HG03175 (cell line): ENCODE results near the gene FREM1.

Experiments used
- ATAC-seq: cut with Tn5 transposase; IDR thresholded peaks from one replicate; pipeline ENCODE4 v1.9.1; 2021; ENCODE audit warnings: mild to moderate bottlenecking, moderate library complexity; ENCODE audit not compliant: unreplicated experiment

The FREM1 gene

DNA sequence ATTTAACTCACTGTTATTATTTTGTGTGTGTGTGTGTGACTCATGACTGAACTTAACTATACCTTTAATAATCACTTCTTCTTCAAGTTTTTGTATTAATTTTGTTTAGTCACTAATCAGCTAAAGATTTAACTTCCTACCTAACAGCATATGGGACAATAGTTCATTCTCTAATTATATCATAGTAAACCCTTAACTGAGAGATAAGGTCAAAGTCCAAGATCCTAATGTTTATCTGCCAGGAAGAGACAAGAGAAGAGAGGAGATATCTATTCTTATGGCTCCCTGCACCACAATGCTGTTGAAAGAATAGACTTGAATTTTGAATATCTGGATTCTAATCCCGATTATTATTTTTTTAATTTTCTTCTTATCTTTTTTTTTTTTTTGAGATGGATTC is 28.1 kb downstream of the FREM1 start:
- no peak for ATAC-seq

DNA sequence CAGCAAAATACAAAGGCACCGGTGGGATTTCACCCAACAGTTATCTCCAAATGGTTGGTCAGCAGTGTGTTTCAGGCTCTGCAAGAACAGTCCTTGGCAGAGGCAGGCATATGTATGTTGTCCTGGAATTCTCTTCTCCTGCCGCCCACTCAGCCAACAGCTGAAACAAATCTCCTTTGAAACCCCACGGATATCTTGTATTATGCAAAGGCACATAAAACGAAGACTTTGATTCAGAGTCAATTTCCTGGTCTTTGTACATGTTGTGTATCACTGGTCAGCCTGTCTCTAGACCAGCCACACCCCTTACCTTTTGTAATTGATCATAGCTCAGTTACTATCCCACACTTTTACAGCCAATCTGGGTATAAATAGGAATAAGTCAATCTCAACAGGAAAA is 29.2 kb downstream of the FREM1 start:
- no peak for ATAC-seq

DNA sequence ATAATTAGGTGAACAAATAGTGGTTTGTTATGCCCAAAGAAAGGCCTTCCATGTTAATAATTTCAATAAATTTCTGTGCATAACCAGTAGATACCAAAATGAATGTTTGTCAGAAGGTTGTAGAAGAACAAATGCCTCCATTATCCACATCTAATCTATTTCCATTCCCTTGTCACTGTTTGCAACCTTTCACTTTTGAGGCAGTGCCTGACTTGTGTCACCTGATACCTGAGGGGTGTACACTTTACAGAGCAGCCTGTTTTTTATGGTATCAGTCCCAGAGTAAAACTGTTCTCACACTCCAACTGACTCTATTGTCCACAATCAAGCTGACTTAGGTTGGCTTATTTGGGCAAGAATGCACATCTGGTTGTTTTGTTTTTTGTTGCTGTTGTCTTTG is 40.1 kb downstream of the FREM1 start:
- no peak for ATAC-seq

DNA sequence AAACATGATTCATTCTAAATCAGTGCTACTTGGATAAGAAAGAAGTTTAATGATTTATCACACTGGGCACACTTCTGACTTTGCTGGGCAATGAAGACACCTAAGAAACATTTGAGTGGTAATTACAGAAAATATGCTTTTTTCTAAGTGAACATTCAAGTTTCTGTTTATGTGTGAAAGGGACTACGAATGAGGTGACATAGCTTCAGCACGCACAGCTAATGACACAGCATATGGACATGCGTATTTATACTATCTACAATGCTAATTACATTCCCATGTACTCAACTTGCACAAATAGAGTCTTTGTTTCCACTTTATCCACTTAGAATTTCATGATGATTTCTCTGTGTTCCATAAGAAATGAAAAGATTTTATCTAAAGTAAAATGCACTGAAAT is 40.6 kb downstream of the FREM1 start:
- ATAC-seq, result no peak

DNA sequence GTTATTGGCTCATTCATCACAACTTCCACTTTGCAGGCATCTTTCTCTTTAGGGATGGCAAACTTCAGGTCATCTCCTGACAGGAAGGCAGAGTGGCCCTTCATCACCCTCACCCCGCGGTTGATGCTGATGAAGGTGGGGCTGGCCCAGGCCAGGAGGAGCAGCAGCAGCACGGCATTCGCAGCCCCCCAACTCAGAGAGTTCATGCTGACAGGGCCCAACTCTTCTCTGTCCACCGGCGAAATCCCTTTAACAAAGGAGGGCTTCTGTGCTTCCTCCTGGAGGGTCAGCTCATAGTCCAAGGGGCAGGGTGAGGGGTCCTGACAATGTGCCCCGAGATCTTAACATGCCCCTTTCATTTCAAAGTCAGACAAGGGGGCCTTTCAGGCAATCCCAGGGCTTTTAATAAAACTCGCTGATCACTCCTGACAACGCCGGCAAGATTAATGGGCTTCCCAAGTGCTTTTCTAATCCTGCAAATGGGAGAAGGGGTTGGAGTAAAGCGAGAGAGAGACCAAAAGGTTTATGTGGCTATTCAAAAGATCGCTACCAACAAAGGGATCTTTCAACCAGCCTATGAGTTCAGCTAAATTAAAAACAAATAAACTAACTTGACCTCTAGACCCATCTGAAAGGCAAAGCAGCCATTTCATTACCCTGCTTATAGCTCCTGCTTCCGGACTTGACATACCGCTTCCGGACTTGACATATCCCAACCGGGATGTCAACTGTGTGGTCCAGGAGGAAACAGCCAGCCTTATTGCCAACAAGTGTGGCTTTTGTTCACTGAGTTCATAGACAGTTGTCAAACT is 41.2 kb downstream of the FREM1 start:
- no peak for ATAC-seq

DNA sequence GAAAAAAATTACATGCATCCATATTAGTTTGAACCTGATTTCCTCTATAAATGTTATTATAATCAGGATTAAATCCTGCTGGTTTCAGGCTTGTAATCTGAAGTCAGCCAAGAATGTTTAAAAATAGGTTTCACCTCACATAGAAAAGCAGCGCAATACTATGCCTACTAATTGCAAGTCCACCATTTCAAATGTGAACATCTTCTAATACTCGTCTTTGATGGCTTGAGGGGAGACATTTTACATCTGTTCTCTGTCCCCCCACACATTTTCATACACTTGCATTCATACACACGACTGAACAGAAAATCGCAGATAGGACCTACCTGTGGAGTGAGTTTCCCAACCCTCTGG is 41.8 kb downstream of the FREM1 start:
- ATAC-seq, result no peak

DNA sequence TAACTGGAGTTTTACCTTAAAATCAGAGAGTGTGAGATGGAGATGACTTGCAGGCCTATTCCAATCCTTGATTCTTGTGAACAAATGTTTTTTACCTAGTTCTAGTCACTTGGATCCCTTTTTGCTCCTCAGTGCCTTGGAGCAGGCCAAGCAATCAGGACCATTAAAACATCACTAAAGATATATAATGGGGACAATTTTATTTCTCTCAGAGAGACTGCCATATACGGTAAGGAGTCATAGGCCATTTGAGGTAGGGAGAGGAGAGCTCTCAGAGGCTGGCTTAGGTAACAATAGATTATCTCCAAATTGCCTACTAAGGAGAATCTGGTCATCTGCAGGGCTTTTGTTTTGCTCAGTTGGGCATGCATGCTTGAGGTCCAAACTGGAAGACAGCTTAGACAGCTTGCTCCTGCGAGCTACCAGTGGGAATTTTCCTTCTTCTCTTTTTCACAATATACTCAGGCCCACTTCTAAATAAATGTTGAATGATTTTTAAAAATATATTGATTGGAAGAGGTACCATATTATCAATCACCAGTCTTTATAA is 44.0 kb downstream of the FREM1 start:
- ATAC-seq, result no peak

DNA sequence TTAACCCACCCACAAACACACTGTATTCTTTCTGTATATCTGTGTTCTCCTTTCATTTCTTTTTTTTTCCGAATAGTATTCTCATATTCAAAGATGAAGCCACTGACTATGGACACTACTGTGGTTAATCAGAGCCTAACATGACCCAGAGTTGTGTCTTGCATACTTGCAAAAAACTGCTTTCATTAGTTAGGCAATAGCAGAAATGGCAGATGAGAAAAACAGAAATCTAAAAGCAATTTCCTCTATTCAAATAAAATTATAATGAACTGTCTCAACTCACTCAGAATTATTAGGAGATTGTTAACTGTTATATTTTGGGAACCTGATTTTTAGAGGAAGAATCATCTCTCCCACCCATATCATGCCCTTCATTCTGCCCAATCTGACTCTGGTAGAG is 45.9 kb downstream of the FREM1 start:
- ATAC-seq, result no peak

DNA sequence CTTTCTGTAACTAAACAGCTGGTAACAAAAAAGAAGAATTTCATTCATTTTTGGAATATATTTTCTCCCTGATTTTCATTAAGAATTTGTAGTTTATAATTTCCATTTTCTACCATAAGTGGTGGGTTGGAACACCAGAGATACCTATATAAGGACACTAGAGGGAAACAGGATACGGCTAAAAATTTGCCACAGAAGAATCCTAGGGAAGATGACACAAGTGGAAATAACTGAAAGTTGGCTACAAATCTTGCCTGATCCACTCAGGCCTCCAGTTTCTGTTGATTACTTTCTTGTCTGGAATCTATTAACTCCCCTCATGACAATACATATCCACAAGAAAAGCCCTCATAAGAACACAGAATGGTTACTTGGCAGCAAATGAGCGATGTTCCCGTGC is 46.8 kb downstream of the FREM1 start:
- ATAC-seq, result no peak

DNA sequence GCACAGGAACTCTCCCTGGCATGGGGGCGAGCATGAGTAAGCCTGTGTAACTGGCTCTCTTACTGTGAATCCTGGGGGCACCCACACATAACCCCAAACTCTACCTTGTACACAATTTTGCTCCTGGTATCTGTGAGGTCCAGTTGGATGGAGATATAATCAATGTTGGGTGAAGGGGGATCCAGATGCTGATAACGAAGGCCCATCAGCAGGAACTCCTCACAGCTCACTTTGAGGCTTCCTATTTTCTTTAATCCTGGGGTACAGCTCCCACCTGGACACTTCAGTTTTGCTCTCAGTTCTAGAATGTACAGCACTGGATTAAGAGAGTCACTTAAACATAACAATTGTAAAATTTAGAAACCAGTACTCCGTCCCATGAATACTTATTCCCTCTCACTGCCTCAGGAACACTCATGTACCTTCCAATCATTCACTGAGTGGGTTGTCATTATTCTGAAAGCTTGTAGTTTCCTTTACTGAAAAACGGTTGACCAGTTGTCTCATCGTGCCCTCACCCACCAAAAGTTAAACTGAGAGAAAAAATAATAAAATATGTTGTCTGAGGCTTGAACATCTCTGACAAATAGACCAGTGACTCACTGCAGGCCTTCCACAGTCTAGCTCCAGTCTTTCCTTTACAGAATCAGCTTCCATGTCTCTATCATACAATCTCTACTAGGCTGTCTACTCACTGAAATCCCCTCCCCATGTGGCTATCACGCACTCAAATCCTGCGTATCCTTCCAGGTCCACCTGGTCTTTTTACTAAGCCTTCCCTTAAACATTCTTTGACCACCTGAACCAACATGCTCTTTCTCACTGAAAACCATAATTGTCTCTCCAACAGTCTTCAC is 52.6 kb downstream of the FREM1 start:
- ATAC-seq, result no peak

DNA sequence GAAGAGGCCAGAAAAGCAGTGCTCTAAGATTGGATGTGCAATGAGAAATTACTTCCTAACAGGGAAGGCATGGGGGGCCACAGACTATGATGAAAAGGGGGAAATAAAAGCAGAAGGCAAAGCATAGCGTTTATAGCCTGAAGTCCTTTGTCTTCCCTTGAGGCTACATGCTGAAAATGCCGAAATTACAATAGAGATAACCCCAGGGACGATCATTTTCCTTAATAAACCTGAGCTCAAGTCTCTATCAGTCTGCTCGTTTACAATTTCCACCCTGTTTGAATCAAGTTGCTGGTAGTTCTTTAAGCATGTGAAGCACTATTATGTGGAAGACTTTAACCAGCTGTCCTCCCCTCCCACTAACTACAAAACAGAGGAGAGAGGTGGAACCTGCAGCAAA is 60.4 kb downstream of the FREM1 start:
- ATAC-seq, result no peak

DNA sequence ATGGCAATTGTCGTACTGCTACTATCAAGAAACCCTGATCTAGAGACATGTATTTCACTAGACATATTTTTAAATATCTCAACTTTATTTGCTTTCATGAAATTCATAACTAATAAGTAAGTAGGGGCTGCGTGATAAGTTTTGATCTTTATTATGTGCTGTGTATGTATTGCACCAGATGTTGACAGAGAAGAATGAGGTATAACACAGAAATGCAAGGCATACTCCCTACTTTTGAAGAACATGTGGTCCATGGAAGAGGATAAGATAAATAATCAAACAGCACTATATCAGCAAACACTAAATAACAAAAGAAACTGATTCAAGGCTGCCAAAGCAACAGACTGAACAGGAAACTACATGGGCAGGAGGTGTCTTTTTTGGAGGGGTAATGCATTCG is 60.9 kb downstream of the FREM1 start:
- no peak for ATAC-seq

DNA sequence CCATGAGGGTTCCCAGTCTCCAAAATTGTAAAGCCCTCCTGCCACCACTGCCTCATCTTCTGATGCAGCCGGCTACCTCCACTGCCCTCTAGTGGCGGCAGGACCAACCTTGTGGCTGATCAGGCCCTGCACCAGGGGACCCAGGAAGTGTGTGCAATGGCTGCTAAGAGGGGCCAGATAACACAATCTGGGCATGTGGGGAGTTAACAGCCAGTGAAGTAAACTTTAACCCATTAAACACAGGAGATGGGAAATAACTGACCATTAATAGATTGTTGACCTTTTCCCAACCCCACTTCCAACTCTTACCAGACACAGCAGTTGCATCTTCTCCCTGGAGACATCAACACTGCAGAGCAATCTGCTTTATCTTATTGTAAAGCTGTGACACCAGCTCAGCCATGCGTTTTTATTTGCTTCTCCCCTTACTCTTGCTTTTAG is 63.3 kb downstream of the FREM1 start:
- ATAC-seq, result peak; percentile 98

DNA sequence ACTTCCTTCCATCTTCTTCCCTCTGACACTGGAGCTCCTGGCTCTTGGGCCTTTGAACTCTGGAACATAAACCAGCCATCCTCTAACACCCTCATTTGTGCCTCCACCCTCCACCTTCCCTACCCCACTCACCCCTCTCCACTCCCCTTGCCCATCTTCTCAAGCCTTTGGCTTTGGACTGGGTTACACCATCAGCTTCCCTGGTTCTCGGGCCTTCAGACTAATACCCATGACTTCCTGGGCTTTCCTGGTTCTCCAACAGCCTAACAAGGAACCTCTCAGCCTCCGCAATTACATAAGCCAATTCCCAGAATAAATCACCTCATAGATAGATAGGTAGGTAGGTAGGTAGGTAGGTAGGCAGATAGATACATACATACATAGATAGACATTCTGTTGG is 67.1 kb downstream of the FREM1 start:
- no peak for ATAC-seq

DNA sequence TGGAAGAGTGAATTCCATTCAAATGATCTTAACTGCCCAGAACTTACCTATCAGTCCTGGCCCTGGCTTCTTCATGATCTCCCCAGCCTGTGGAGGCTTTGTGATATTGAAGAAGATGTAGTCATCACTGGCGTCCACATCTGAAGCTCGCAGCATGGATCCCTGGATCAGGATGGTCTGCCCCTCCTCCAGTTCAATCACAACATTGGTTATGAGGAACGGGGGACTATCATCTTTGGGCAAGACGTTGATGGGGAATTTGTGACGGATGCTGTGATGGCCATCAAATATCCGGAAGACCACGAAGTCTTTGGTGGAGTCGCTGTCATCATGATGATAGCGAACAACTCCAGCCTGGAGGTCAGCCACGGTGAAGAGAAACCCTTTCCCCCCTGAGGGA is 68.0 kb downstream of the FREM1 start:
- ATAC-seq, result no peak

DNA sequence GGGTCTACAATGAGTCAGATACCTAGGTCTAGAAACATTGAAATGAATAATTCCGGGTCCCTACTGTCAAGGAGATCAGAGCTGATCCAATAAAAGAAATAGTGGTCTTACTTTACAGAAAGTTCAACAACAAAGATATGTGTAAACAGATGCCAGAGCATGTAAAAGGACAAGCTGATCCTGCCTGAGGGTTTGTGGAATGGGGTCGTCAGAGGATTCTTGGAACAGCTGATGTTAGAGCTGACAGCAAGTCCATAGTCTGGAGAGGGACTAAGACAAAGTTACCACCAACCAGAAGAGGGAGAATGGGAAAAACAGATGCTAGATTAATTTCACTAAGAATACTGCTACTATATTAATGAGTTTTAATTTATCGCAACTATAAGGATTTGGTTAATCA is 71.5 kb downstream of the FREM1 start:
- ATAC-seq, result no peak

DNA sequence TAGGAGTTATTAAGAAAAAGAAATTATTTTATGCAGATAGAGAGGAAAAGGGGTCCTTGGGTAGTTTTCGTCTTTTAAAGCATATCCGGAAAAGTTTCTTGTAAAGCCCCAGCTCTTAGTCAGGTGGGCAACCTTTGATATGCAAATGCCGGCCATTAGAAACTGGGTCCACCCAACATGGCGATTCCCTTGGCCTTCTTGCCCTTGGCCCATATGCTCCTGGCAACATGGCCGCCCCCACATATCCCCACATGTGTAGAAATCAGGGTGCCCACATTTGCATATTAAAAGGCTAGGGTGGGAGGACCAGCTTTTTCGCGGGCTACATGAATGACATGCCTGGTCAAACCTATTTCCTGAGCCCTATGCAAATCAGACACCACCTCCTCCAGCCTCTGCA is 73.3 kb downstream of the FREM1 start:
- no peak for ATAC-seq

DNA sequence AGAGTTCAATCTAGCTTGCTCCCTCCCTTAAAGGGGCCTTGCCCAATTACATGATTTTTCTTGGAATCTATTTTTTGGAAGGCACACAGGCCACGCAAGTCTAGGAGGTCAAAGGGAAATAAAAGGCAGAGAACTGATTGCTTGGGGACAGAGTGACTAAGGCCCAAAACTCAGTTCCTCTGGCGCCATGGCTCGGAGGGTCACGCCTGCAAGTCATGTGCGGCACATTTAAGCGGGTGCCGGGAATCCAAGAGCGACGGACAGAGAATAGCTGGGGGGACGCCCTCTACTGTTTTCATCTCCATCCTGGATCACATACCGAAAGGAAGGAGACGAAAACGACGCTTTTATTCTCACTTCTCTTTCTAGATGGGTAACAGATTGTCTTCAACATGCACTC is 78.6 kb downstream of the FREM1 start:
- no peak for ATAC-seq

DNA sequence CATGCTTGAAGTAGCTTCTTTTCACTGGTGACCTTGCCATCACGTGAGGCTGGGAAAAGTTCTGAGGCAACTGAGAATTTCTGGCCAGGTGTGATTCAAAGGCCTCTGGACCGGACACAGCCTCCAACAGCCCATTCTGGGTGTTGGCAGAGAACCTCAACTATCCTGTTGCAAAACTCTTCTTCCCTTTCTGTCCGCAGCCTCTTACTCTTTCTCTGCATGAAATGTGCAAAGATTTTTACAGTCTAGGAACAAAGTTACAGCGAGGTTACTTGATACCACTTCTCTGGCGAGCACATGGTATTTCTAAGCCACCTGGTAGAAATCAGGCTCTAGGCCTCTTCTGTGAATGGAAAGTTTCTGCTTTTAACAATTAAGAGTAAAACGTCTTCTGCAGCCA is 79.2 kb downstream of the FREM1 start:
- ATAC-seq, result no peak

DNA sequence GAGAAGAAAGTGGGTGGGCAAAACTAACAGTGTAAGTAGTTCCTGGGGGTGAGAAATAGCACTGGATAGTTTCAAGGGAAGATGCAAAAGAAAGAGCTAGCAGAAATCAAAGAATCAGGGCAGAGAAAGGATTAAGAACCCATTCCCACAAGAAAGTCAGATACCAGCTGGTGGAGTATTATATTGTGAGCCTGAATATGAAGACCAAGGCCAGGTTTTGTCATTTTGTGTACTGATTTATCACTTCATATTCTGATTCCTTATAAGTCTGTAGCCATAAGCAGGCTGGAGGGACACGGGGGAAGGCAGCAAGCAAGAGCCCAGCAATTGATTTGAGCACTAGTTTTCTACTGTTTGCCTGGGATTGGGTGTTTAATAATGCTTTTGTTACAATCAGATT is 80.2 kb downstream of the FREM1 start:
- ATAC-seq, result no peak

DNA sequence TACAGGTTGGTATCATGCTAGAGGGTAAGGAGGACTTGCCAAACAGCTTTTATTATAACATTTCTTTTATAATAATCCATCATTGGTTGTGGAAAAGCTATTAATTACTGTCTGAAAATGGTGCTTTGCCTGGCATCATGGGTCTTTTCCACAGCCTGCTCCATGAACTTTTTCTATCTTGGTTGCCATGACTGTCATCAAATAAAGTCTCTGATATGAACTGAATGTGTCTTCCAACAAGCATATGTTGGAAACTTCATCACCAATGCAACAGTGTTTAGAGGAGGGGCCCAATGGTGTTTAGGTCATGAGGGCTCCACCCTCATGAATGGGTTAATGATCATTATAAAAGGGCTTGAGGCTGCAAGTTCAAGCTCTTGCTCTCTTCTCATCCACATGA is 81.0 kb downstream of the FREM1 start:
- ATAC-seq, result no peak

DNA sequence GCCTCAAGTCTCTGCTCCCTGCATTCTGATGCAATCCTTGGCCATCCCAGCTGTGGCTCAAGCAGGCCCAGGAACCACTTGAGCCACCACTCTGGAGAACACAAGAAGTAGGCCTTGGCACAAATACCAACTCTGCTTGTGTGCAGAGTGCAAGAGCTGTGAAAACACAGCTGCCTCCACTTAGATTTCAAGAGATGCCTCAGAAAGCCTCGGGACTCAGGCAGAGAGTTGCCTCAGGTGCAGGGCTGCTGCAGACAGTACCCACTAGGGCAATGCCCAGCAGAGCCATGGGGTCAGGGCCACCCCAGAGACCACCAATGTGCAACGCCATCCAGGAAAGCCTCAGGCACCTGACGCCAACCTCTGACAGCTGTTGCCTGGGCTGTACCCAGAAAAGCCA is 82.4 kb downstream of the FREM1 start:
- ATAC-seq, result no peak
